OCI-LY7 (cell line): Measurements from ENCODE around the gene FGF1.

Experiments
- EZH2phosphoT487 ChIP-seq: fragments of 200-600 bp; sonication (generic); IDR thresholded peaks from 2 replicates; pipeline ENCODE4 v1.6.1; 2018; ENCODE audit warnings: low read depth, borderline replicate concordance, mild to moderate bottlenecking, mixed run types, antibody characterized with exemption, low read length, moderate library complexity, mixed read lengths
- TF ChIP-seq, protein P1 (sequence below): fragments of 200-600 bp; sonication (generic); conservative IDR thresholded peaks from 2 replicates; pipeline ENCODE4 v1.5.1; 2014; ENCODE audit warnings: mild to moderate bottlenecking, antibody characterized with exemption, low read length, moderate library complexity, mixed read lengths

DNA sequence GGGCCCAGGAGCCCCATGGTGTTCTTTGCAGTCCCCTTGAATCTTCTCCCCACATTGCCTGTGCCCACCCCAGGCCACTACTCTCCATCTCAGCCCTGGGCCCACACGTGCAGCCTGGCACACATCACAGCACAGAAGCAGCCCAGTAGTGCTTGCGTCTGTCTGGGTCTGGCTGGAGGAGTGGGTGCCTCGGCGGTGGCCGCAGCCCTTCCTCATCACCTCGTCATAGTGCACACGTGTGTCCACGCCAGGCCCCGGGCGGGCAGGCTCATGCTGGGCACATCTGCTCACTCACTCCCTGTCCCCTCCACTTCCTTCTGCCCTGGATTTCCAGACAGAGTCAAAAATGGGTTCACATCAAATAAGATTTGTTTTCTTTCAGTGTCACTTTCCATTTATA, 33.3 kb downstream of the FGF1 start:
- TF ChIP-seq, protein P1, sequence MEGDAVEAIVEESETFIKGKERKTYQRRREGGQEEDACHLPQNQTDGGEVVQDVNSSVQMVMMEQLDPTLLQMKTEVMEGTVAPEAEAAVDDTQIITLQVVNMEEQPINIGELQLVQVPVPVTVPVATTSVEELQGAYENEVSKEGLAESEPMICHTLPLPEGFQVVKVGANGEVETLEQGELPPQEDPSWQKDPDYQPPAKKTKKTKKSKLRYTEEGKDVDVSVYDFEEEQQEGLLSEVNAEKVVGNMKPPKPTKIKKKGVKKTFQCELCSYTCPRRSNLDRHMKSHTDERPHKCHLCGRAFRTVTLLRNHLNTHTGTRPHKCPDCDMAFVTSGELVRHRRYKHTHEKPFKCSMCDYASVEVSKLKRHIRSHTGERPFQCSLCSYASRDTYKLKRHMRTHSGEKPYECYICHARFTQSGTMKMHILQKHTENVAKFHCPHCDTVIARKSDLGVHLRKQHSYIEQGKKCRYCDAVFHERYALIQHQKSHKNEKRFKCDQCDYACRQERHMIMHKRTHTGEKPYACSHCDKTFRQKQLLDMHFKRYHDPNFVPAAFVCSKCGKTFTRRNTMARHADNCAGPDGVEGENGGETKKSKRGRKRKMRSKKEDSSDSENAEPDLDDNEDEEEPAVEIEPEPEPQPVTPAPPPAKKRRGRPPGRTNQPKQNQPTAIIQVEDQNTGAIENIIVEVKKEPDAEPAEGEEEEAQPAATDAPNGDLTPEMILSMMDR = no peak
- no peak for TF ChIP-seq EZH2phosphoT487
